K562 (cell line): Measurements from ENCODE around the gene SMG5. TPM values are rescaled to one million over a fixed set of nuclear protein-coding genes. Genes with fewer than 3 reads are reported as not detected.
A peak's percentile ranks its signal among the peaks of the same experiment; 100 is the strongest.

ENCODE experiments used
- ATAC-seq: fragments of 200-7000 bp; cut with Tn5 transposase; 3 replicates; pipeline ENCODE4 v1.9.1; 2020; ENCODE audit warnings: moderate library complexity
- BruUV-seq: library from RNA; stranded (reverse); fragments of 400-500 nt; replicated peaks from 2 replicates; lab custom pipeline; 2021; lab: Mats Ljungman, UMichigan
- CTCF ChIA-PET: fragments of 300-600 bp; formaldehyde crosslinking; extraction: SDS; loops from one replicate; lab custom pipeline; 2021; ENCODE audit warnings: low intra/inter-chr PET ratio; lab: Yijun Ruan, JAX
- POLR2A ChIA-PET: fragments of 300-600, 350-650 bp; sonication (Branson Sonifier 250); formaldehyde crosslinking; extraction: SDS; loops from one replicate; lab custom pipeline; 2021; ENCODE audit warnings: antibody characterized with exemption, inconsistent platforms; lab: Yijun Ruan, JAX
- DNase-seq, 4 experiments: peaks; one replicate each; pipeline versions ENCODE4 v3.0.0 to v3.0.0-alpha.2; 2011 to 2018; ENCODE audit warnings: low spot score in 3 of 4, mixed read lengths in 3 of 4; ENCODE audit errors: extremely low read depth in 1 of 4
- FAIRE-seq: peaks from 2 replicates; lab custom pipeline; 2011; peaks lifted over from hg19 to GRCh38; lab: Jason Lieb, UNC
- H2AFZ ChIP-seq: 2 replicates; pipeline ENCODE4 v1.6.0; 2011; ENCODE audit warnings: low read depth, low read length, control low read depth, inconsistent platforms
- H3K27ac ChIP-seq: fragments of 200-600 bp; 3 replicates; pipeline ENCODE4 v1.8.0; 2011; ENCODE audit warnings: low read depth, mild to moderate bottlenecking, control low read depth, inconsistent platforms, low read length, moderate library complexity, mixed read lengths; ENCODE audit errors: extremely low read depth
- H3K27me3 ChIP-seq, 2 experiments: fragments of 300-600 bp in 1 of 2; 2 replicates in 1 of 2; 3 replicates in 1 of 2; pipeline versions ENCODE4 v1.6.0 to v1.8.0; 2011; ENCODE audit warnings: inconsistent platforms in 2 of 2, low read length in 2 of 2, mild to moderate bottlenecking in 1 of 2, mixed read lengths in 1 of 2, moderate library complexity in 1 of 2; ENCODE audit not compliant: control insufficient read depth in 2 of 2, insufficient read depth in 2 of 2
- H3K36me3 ChIP-seq: fragments of 300-600 bp; 3 replicates; pipeline ENCODE4 v1.8.0; 2011; ENCODE audit warnings: mild to moderate bottlenecking, low read length, inconsistent platforms; ENCODE audit not compliant: control insufficient read depth, insufficient read depth
- H3K4me1 ChIP-seq, 2 experiments: fragments of 200-600 bp in 1 of 2; replicated peaks in 1 of 2; 2 replicates in 1 of 2; 3 replicates in 1 of 2; pipeline versions ENCODE4 v1.5.1 to v1.8.0; 2011; ENCODE audit warnings: inconsistent platforms in 2 of 2, low read length in 2 of 2, mild to moderate bottlenecking in 1 of 2, mixed read lengths in 1 of 2, moderate library complexity in 1 of 2; ENCODE audit not compliant: control insufficient read depth in 2 of 2, insufficient read depth in 2 of 2
- H3K4me2 ChIP-seq: 2 replicates; pipeline ENCODE4 v1.6.1; 2011; ENCODE audit warnings: low read length, control low read depth, inconsistent platforms, mixed read lengths; ENCODE audit not compliant: insufficient read depth
- H3K4me3 ChIP-seq: fragments of 200-600 bp; sonication (generic), shearing (Covaris generic); 2 replicates; pipeline ENCODE4 v1.5.1; 2016; ENCODE audit warnings: control low read depth, inconsistent platforms
- H3K79me2 ChIP-seq: fragments of 200-600 bp; 3 replicates; pipeline ENCODE4 v1.8.0; 2011; ENCODE audit warnings: low read length, inconsistent platforms; ENCODE audit not compliant: control insufficient read depth, insufficient read depth
- H3K9ac ChIP-seq, 2 experiments: 2 replicates each; pipeline versions ENCODE4 v1.6.0 to v1.6.1; 2011; ENCODE audit warnings: low read depth in 2 of 2, low read length in 2 of 2, control low read depth in 1 of 2, inconsistent platforms in 1 of 2, mild to moderate bottlenecking in 1 of 2, mixed read lengths in 1 of 2; ENCODE audit not compliant: insufficient read depth in 1 of 2
- H3K9me1 ChIP-seq: one replicate; pipeline ENCODE4 v1.6.0; 2011; ENCODE audit warnings: inconsistent platforms, mild to moderate bottlenecking, low read length, moderate library complexity; ENCODE audit not compliant: control insufficient read depth, insufficient read depth
- H3K9me3 ChIP-seq: replicated peaks from 2 replicates; pipeline ENCODE4 v1.5.1; 2011; ENCODE audit warnings: low read depth, low read length, inconsistent platforms; ENCODE audit not compliant: control insufficient read depth, insufficient read depth
- H4K20me1 ChIP-seq: replicated peaks from 2 replicates; pipeline ENCODE4 v1.6.1; 2011; ENCODE audit warnings: low read length, inconsistent platforms, mixed read lengths; ENCODE audit not compliant: control insufficient read depth, insufficient read depth
- ARID1B ChIP-seq: fragments of 450-650 bp; IDR thresholded peaks from 2 replicates; pipeline ENCODE4 v1.6.1; 2016; ENCODE audit warnings: antibody characterized with exemption, mild to moderate bottlenecking, inconsistent platforms
- FOSL1 ChIP-seq: fragments of 200-800 bp; sonication (Bioruptor generic); conservative IDR thresholded peaks from 2 replicates; pipeline ENCODE4 v1.6.1; 2016; ENCODE audit warnings: missing genetic modification characterization, missing compliant biosample characterization
- FOXK2 ChIP-seq, 2 experiments: fragments of 450-650 bp; IDR thresholded peaks in 1 of 2; conservative IDR thresholded peaks in 1 of 2; 2 replicates each; pipeline ENCODE4 v1.6.1; 2016; ENCODE audit warnings: low read depth in 2 of 2, mild to moderate bottlenecking in 1 of 2
- JUN ChIP-seq, 2 experiments: sonication (generic) in 1 of 2; formaldehyde crosslinking in 1 of 2; IDR thresholded peaks; 2 replicates each; pipeline versions ENCODE4 v1.6.1 to v1.8.0; 2012 to 2022; ENCODE audit warnings: borderline replicate concordance in 2 of 2, mild to moderate bottlenecking in 2 of 2, improper control_type of control experiment in 1 of 2, low read depth in 1 of 2, low read length in 1 of 2, missing genetic modification reagents in 1 of 2
- JUND ChIP-seq, 2 experiments: IDR thresholded peaks; 2 replicates in 1 of 2; 3 replicates in 1 of 2; pipeline ENCODE4 v1.6.1; 2011; ENCODE audit warnings: borderline replicate concordance in 2 of 2, low read depth in 2 of 2, low read length in 2 of 2, improper control_type of control experiment in 1 of 2, missing biosample characterization in 1 of 2, missing genetic modification characterization in 1 of 2, missing genetic modification reagents in 1 of 2
- POLR2A ChIP-seq: fragments of 450-650 bp; conservative IDR thresholded peaks from 2 replicates; pipeline ENCODE4 v1.6.1; 2016
- in situ Hi-C: fragments of 300-500 bp; cut with MboI; formaldehyde crosslinking; loops from 4 replicates; pipeline ENCODE4 v1.15.0; 2018; ENCODE audit warnings: inconsistent platforms, mixed read lengths
- intact Hi-C: fragments of 100-400 bp; cut with micrococcal nuclease; formaldehyde crosslinking; loops from 2 replicates; pipeline ENCODE4 v1.14.2; 2022
- polyA plus RNA-seq, 8 experiments: library from polyadenylated mRNA; depleted of rRNA in 4 of 8; stranded (reverse) in 5 of 8; unstranded in 3 of 8; fragments of >200 nt; fragmentation: Nextera tagmentation in 2 of 8; fragmentation: Illumina TruSeq in 1 of 8; extraction: Ambion mirVana in 2 of 8; extraction: Trizol in 1 of 8; gene quantifications; 2 replicates each; pipeline versions ENCODE4 v1.2.1 to v1.2.3, GENCODE V29; 2011 to 2014; ENCODE audit warnings: inconsistent platforms in 1 of 8, missing spikeins in 1 of 8
- total RNA-seq, 7 experiments: library from RNA; depleted of rRNA in 6 of 7; stranded (reverse); fragments of >200 nt in 6 of 7; fragmentation: Illumina TruSeq in 2 of 7; extraction: Trizol in 2 of 7; gene quantifications; 2 replicates each; pipeline versions ENCODE4 v1.2.1 to v1.2.3, GENCODE V29; 2011 to 2021; ENCODE audit warnings: low replicate concordance in 1 of 7
- TF ChIP-seq, protein P1 (sequence below): fragments of 250-450 bp; sonication (Bioruptor Pico); IDR thresholded peaks from 2 replicates; pipeline ENCODE4 v1.5.0; 2020; ENCODE audit warnings: mild to moderate bottlenecking
- TF ChIP-seq, protein P2 (sequence below): sonication (generic); IDR thresholded peaks from 2 replicates; pipeline ENCODE4 v1.6.1; 2016
- TF ChIP-seq, protein P3 (sequence below): sonication (generic); formaldehyde crosslinking; IDR thresholded peaks from 2 replicates; pipeline ENCODE4 v1.8.0; 2022; ENCODE audit warnings: mild to moderate bottlenecking, missing genetic modification reagents
- TF ChIP-seq, protein P4 (sequence below), 2 experiments: fragments of 450-650 bp in 1 of 2; sonication (generic) in 1 of 2; formaldehyde crosslinking in 1 of 2; IDR thresholded peaks in 1 of 2; conservative IDR thresholded peaks in 1 of 2; 2 replicates each; pipeline versions ENCODE4 v1.6.1 to v1.8.1; 2016 to 2023; ENCODE audit warnings: mild to moderate bottlenecking in 2 of 2, moderate library complexity in 2 of 2, inconsistent platforms in 1 of 2, missing genetic modification reagents in 1 of 2

Gene SMG5
- total and polyA plus RNA-seq, 9 of the 15 experiments (the other 6 are each of a cell fraction or from before 2014, with no cell fraction given): 1.4 to 85.9 (median 53.0) TPM

DNA sequence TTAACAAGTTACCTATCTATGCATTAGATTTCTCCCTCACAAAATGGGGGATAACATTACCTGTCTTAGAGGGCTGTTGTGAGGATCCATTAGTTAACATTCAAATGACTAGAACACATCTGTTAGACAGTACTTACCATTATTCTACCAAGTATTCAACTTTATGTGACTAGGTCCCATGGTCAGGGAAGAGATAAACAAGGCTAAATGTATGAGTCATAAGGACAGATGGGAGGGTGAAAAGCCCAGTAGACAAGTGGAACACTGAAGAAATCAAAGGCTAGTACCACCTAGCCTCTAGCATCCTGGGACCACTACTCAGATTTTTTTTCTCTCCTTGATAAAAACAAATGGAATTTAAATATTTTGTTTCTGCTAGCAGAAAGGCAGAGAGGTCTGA lies 25.5 kb upstream of the SMG5 start:
- peaks cover 69% of the 10 kb centered on the region for H3K36me3 ChIP-seq
- TF ChIP-seq ARID1B (0 out of 2 replicates have a peak, but pooled peaks have one; percentile 15), FOSL1 (tag) (peak; percentile 87), JUND (IDR thresholded peaks at IDR 0.05; ENCODE audit: borderline replicate concordance, low read depth, low read length) (peak; percentile 67; the same call in 1 of the 2 replicates), JUND (tag; IDR thresholded peaks at IDR 0.05; ENCODE audit: borderline replicate concordance, low read depth, low read length) (no peak), POLR2A (peak; percentile 41; the same call in 1 of the 2 replicates), FOXK2 (conservative IDR thresholded peaks at IDR 0.05 in 1 of 2, IDR thresholded peaks at IDR 0.05 in 1 of 2; ENCODE audit: low read depth in 2 of 2) (peak; percentile 50 to 53; a peak in 2 of 4 replicates), JUN (IDR thresholded peaks at IDR 0.05; ENCODE audit: borderline replicate concordance, low read depth, low read length) (0 out of 2 replicates have a peak, but pooled peaks have one; percentile 14), JUN (CRISPR knock-in tag; IDR thresholded peaks at IDR 0.05; ENCODE audit: borderline replicate concordance) (no peak)
- TF ChIP-seq, protein P1, sequence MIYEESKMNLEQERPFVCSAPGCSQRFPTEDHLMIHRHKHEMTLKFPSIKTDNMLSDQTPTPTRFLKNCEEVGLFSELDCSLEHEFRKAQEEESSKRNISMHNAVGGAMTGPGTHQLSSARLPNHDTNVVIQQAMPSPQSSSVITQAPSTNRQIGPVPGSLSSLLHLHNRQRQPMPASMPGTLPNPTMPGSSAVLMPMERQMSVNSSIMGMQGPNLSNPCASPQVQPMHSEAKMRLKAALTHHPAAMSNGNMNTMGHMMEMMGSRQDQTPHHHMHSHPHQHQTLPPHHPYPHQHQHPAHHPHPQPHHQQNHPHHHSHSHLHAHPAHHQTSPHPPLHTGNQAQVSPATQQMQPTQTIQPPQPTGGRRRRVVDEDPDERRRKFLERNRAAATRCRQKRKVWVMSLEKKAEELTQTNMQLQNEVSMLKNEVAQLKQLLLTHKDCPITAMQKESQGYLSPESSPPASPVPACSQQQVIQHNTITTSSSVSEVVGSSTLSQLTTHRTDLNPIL: no peak
- TF ChIP-seq, protein P2, sequence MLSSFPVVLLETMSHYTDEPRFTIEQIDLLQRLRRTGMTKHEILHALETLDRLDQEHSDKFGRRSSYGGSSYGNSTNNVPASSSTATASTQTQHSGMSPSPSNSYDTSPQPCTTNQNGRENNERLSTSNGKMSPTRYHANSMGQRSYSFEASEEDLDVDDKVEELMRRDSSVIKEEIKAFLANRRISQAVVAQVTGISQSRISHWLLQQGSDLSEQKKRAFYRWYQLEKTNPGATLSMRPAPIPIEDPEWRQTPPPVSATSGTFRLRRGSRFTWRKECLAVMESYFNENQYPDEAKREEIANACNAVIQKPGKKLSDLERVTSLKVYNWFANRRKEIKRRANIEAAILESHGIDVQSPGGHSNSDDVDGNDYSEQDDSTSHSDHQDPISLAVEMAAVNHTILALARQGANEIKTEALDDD: peak; percentile 29; the same call in 1 of the 2 replicates
- TF ChIP-seq, protein P3, sequence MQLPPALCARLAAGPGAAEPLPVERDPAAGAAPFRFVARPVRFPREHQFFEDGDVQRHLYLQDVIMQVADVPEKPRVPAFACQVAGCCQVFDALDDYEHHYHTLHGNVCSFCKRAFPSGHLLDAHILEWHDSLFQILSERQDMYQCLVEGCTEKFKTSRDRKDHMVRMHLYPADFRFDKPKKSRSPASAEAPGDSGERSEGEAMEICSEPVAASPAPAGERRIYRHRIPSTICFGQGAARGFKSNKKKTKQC: no peak
- TF ChIP-seq, protein P4, sequence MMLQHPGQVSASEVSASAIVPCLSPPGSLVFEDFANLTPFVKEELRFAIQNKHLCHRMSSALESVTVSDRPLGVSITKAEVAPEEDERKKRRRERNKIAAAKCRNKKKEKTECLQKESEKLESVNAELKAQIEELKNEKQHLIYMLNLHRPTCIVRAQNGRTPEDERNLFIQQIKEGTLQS (IDR thresholded peaks at IDR 0.05): peak; percentile 59
- TF ChIP-seq, protein P4 (CRISPR knock-in tag; conservative IDR thresholded peaks at IDR 0.05): no peak

More for the DNA sequence above, 25.5 kb upstream of the SMG5 start:
- FAIRE-seq (no peak), DNase-seq (peak in 2 of 4 experiments; percentile 36 to 38), ATAC-seq (no peak)
- Histone ChIP-seq H4K20me1 (0 out of 2 replicates have a peak, but pooled peaks cover 5% of the 10 kb centered on the region), H3K27me3 (no peaks in the 10 kb centered on the region), H2AFZ (no peak overlapping the region), H3K9ac (no peak overlapping the region), H3K9me3 (no peaks in the 10 kb centered on the region), H3K9me1 (no peaks in the 10 kb centered on the region), H3K27ac (no peak overlapping the region; the same call in 2 of the 3 replicates), H3K4me3 (no peak overlapping the region), H3K4me1 (no peaks in the 10 kb centered on the region), H3K4me2 (no peak overlapping the region), H3K79me2 (no peaks in the 10 kb centered on the region)
- ChIA-PET POLR2A (interaction anchor here (0.5 to 1.6 kb wide), 6 partner anchors 11 to 115 kb away, joined by 3 to 6 read pairs (median 3); partner anchors contain the start of genes CCT3, SMG5 and TSACC), CTCF (no interaction called here)
- intact Hi-C loops (no loop called here), in situ Hi-C loops (no loop called here)
- BruUV-seq: no TSS peak
